SK-N-SH (cell line): Measurements from ENCODE around the gene KHDC3L. TPM values are rescaled to one million over a fixed set of nuclear protein-coding genes. Genes with fewer than 3 reads are reported as not detected.

ENCODE experiments used
- CTCF ChIA-PET: fragments of 300-600, 350-600 bp; formaldehyde crosslinking; extraction: SDS; loops from one replicate; lab custom pipeline; 2021; lab: Yijun Ruan, JAX
- POLR2A ChIA-PET: fragments of 350-600 bp; sonication (Branson Sonifier 250); formaldehyde crosslinking; extraction: SDS; loops from one replicate; lab custom pipeline; 2020; ENCODE audit warnings: antibody characterized with exemption, inconsistent platforms; lab: Yijun Ruan, JAX
- DNase-seq: peaks from one replicate; pipeline ENCODE4 v3.0.0; 2012
- H2AFZ ChIP-seq: fragments of 200-600 bp; sonication (generic); 2 replicates; pipeline ENCODE4 v1.8.1; 2016; ENCODE audit warnings: antibody characterized with exemption, mild to moderate bottlenecking, low read depth
- H3F3A ChIP-seq: fragments of 200-600 bp; sonication (generic); replicated peaks from 2 replicates; pipeline ENCODE3; 2016; ENCODE audit warnings: antibody characterized with exemption, mild to moderate bottlenecking; ENCODE audit not compliant: insufficient read depth
- H3K27ac ChIP-seq, 2 experiments: fragments of 200-500 bp in 1 of 2; fragments of 200-600 bp in 1 of 2; sonication (Bioruptor generic) in 1 of 2; sonication (generic), shearing (Covaris generic) in 1 of 2; 2 replicates each; pipeline versions ENCODE4 v1.5.1 to v1.6.1; 2014 to 2016; ENCODE audit warnings: low read depth in 2 of 2, inconsistent platforms in 1 of 2, low read length in 1 of 2, mild to moderate bottlenecking in 1 of 2, mixed read lengths in 1 of 2
- H3K27me3 ChIP-seq: fragments of 200-600 bp; sonication (generic), shearing (Covaris generic); 2 replicates; pipeline ENCODE4 v1.6.1; 2016; ENCODE audit warnings: mixed run types; ENCODE audit not compliant: insufficient read depth
- H3K36me3 ChIP-seq, 2 experiments: fragments of 200-500 bp in 1 of 2; fragments of 200-600 bp in 1 of 2; sonication (Bioruptor generic) in 1 of 2; sonication (generic) in 1 of 2; replicated peaks in 1 of 2; 2 replicates each; pipeline versions ENCODE3 to v1.5.1; 2014 to 2016; ENCODE audit warnings: low read length in 1 of 2, mild to moderate bottlenecking in 1 of 2; ENCODE audit not compliant: insufficient read depth in 2 of 2, control insufficient read depth in 1 of 2
- H3K4me1 ChIP-seq, 2 experiments: fragments of 200-500 bp in 1 of 2; fragments of 200-600 bp in 1 of 2; sonication (Bioruptor generic) in 1 of 2; sonication (generic), shearing (Covaris generic) in 1 of 2; 2 replicates each; pipeline versions ENCODE4 v1.5.1 to v1.6.1; 2014 to 2016; ENCODE audit warnings: low read depth in 1 of 2, low read length in 1 of 2, mixed run types in 1 of 2; ENCODE audit not compliant: insufficient read depth in 2 of 2, control insufficient read depth in 1 of 2
- H3K4me2 ChIP-seq: fragments of 200-600 bp; sonication (generic), shearing (Covaris generic); 2 replicates; pipeline ENCODE4 v1.6.1; 2017; ENCODE audit warnings: mixed run types
- H3K4me3 ChIP-seq, 2 experiments: fragments of 200-500 bp in 1 of 2; fragments of 200-600 bp in 1 of 2; sonication (Bioruptor generic) in 1 of 2; sonication (generic), shearing (Covaris generic) in 1 of 2; 2 replicates each; pipeline versions ENCODE4 v1.5.1 to v1.8.1; 2014 to 2016; ENCODE audit warnings: low read depth in 2 of 2, inconsistent platforms in 1 of 2, low read length in 1 of 2, mild to moderate bottlenecking in 1 of 2, mixed read lengths in 1 of 2, moderate library complexity in 1 of 2
- H3K79me2 ChIP-seq: fragments of 200-600 bp; sonication (generic); 2 replicates; pipeline ENCODE4 v1.8.1; 2017; ENCODE audit warnings: mild to moderate bottlenecking; ENCODE audit not compliant: insufficient read depth
- H3K9ac ChIP-seq: fragments of 200-600 bp; sonication (generic); 2 replicates; pipeline ENCODE4 v1.6.1; 2017; ENCODE audit warnings: mixed run types
- H3K9me2 ChIP-seq: fragments of 200-600 bp; sonication (generic); 2 replicates; pipeline ENCODE4 v1.6.1; 2017; ENCODE audit warnings: mixed run types
- H3K9me3 ChIP-seq: fragments of 200-600 bp; sonication (generic); 2 replicates; pipeline ENCODE4 v1.6.1; 2017; ENCODE audit warnings: mixed run types, mild to moderate bottlenecking, moderate library complexity
- H4K20me1 ChIP-seq: fragments of 200-600 bp; sonication (generic); 2 replicates; pipeline ENCODE4 v1.6.1; 2017; ENCODE audit warnings: mild to moderate bottlenecking, mixed run types; ENCODE audit not compliant: insufficient read depth
- CHD2 ChIP-seq: fragments of 150-350 bp; IDR thresholded peaks from 2 replicates; pipeline ENCODE4 v1.6.1; 2018; ENCODE audit warnings: low read length; ENCODE audit not compliant: partially characterized antibody
- CTCF ChIP-seq: fragments of 200-600 bp; sonication (generic); IDR thresholded peaks from 2 replicates; pipeline ENCODE4 v1.6.1; 2017; ENCODE audit warnings: antibody characterized with exemption, mild to moderate bottlenecking, moderate library complexity
- ELF1 ChIP-seq: IDR thresholded peaks from 2 replicates; pipeline ENCODE4 v1.4.0; 2012
- EZH2phosphoT487 ChIP-seq: fragments of 200-600 bp; sonication (generic); IDR thresholded peaks from 2 replicates; pipeline ENCODE4 v1.6.1; 2017; ENCODE audit warnings: low read depth, mixed run types, mild to moderate bottlenecking, antibody characterized with exemption, moderate library complexity, borderline replicate concordance
- GATA2 ChIP-seq: sonication (generic); formaldehyde crosslinking; IDR thresholded peaks from 2 replicates; pipeline ENCODE4 v1.5.0; 2020; ENCODE audit warnings: mild to moderate bottlenecking, missing genetic modification reagents
- NFIC ChIP-seq: IDR thresholded peaks from 2 replicates; pipeline ENCODE4 v1.4.0; 2012; ENCODE audit warnings: borderline replicate concordance
- RAD21 ChIP-seq: IDR thresholded peaks from 2 replicates; pipeline ENCODE4 v1.6.1; 2012; ENCODE audit warnings: mild to moderate bottlenecking, low read length
- RCOR1 ChIP-seq: fragments of 150-350 bp; IDR thresholded peaks from 2 replicates; pipeline ENCODE4 v1.6.1; 2017; ENCODE audit warnings: antibody characterized with exemption, low read length
- SMC3 ChIP-seq: IDR thresholded peaks from 2 replicates; pipeline ENCODE4 v1.6.1; 2012; ENCODE audit warnings: low read depth, low read length, improper control_type of control experiment
- TEAD4 ChIP-seq: IDR thresholded peaks from 2 replicates; pipeline ENCODE4 v1.4.0; 2012; ENCODE audit warnings: mild to moderate bottlenecking, borderline replicate concordance; ENCODE audit not compliant: insufficient read depth
- USF2 ChIP-seq: fragments of 150-350 bp; IDR thresholded peaks from 2 replicates; pipeline ENCODE4 v1.6.1; 2017; ENCODE audit warnings: antibody characterized with exemption, low read length, low read depth, borderline replicate concordance
- YY1 ChIP-seq: IDR thresholded peaks from 2 replicates; pipeline ENCODE4 v1.4.0; 2012; ENCODE audit warnings: low read depth, mild to moderate bottlenecking
- WGBS: methylation state at CpG from one replicate; pipeline ENCODE4 v1.1.6; 2017; ENCODE audit warnings: low lambda C conversion rate; 5-methylcytosine and 5-hydroxymethylcytosine counted together
- polyA plus RNA-seq, 3 experiments: library from polyadenylated mRNA; depleted of rRNA; stranded (reverse); fragments of >200 nt; gene quantifications; 2 replicates each; pipeline ENCODE4 v1.2.3, GENCODE V29; 2012
- TF ChIP-seq, protein P1 (sequence below): IDR thresholded peaks from 2 replicates; pipeline ENCODE4 v1.4.0; 2012; ENCODE audit warnings: low read depth
- TF ChIP-seq, protein P2 (sequence below): IDR thresholded peaks from 2 replicates; pipeline ENCODE4 v1.4.0; 2012; ENCODE audit warnings: low read depth, borderline replicate concordance
- TF ChIP-seq, protein P3 (sequence below): IDR thresholded peaks from 2 replicates; pipeline ENCODE4; 2012

Gene KHDC3L
- polyA plus RNA-seq, 1 of the 3 experiments (the other 2 are of a cell fraction) = not detected

DNA sequence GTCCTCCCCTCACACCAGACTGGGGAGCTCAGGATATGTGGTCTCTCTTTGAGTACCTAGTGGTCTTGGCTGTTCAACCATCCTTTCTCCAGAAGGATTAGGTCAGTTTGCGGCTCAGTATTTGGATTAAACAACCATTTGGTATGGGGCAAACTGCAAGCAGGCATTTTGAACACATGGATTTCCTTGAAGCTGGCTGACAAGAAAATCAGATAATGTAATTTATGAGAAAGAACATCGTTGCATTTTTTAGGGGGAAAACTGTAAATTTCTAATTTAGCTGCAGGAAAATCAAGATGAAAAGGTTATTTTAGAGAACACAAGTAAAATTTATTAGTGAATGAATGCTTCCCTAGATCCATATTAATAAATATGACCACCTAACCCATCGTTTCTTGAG, 33.7 kb upstream of the KHDC3L start:
- Histone ChIP-seq H4K20me1 (no peaks in the 10 kb centered on the region), H3K4me2 (no peak overlapping the region), H3K36me3 (no peaks in the 10 kb centered on the region), H3K9me2 (no peaks in the 10 kb centered on the region), H3F3A (no peaks in the 10 kb centered on the region), H3K9ac (no peak overlapping the region), H3K9me3 (no peaks in the 10 kb centered on the region), H3K4me3 (no peak overlapping the region), H2AFZ (peak overlapping the region; percentile 6; the same call in 1 of the 2 replicates), H3K4me1 (no peaks in the 10 kb centered on the region), H3K27me3 (no peaks in the 10 kb centered on the region; the same call in 1 of the 2 replicates), H3K79me2 (no peaks in the 10 kb centered on the region), H3K27ac (no peak overlapping the region)
- TF ChIP-seq GATA2 (CRISPR knock-in tag) (no peak), CTCF (no peak), CHD2 (no peak), ELF1 (no peak), EZH2phosphoT487 (no peak), YY1 (no peak), TEAD4 (no peak), RCOR1 (no peak), USF2 (no peak), NFIC (no peak), RAD21 (no peak), SMC3 (no peak)
- TF ChIP-seq, protein P1, sequence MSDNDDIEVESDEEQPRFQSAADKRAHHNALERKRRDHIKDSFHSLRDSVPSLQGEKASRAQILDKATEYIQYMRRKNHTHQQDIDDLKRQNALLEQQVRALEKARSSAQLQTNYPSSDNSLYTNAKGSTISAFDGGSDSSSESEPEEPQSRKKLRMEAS = no peak
- TF ChIP-seq, protein P2, sequence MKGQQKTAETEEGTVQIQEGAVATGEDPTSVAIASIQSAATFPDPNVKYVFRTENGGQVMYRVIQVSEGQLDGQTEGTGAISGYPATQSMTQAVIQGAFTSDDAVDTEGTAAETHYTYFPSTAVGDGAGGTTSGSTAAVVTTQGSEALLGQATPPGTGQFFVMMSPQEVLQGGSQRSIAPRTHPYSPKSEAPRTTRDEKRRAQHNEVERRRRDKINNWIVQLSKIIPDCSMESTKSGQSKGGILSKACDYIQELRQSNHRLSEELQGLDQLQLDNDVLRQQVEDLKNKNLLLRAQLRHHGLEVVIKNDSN = no peak
- TF ChIP-seq, protein P3, sequence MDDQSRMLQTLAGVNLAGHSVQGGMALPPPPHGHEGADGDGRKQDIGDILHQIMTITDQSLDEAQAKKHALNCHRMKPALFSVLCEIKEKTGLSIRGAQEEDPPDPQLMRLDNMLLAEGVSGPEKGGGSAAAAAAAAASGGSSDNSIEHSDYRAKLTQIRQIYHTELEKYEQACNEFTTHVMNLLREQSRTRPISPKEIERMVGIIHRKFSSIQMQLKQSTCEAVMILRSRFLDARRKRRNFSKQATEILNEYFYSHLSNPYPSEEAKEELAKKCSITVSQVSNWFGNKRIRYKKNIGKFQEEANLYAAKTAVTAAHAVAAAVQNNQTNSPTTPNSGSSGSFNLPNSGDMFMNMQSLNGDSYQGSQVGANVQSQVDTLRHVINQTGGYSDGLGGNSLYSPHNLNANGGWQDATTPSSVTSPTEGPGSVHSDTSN = no peak
- DNase-seq = no peak
- WGBS = 46% methylated on average over 3 of the region's 3 CpGs
- ChIA-PET POLR2A (no interaction called here), CTCF (interaction anchor here (1.5 to 5.8 kb wide), 4 partner anchors 10 to 916 kb away, joined by 4 to 48 read pairs (median 22); no protein-coding TSS in a partner anchor)
